ENCODE data around the gene MRPL53.

DNA sequence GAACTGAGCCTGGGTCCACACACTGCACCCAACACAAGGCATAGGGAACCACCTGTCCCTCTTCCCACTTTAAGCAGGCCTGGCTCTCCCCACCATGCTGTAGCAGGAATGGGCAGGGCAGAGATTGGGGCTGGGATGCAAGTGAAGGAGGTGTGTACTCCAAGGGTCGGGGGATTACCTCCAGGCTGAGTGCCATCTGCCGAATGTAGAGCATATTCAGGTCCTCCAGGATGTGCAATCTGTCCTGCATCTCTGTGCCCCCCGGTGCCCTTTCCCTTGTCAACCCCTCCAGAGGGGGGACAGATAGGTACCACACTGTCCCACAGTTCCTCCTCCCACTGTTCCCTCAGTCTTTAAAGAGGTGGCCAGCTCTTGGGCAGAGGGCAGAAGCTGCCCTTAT lies 33.1 kb downstream of the MRPL53 start:
- TF ChIP-seq BHLHE40 (IDR thresholded peaks at IDR 0.05; ENCODE audit: borderline replicate concordance) (no peak), ZNF384 (IDR thresholded peaks at IDR 0.05) (no peak), SP1 (IDR thresholded peaks at IDR 0.05) (no peak), L3MBTL2 (conservative IDR thresholded peaks at IDR 0.05) (no peak), NFRKB (IDR thresholded peaks at IDR 0.05) (no peak), TARDBP (IDR thresholded peaks at IDR 0.05) (no peak)
